Astrocyte (in vitro differentiated cells and primary cell): ENCODE data around the gene SMPDL3B.

ENCODE experiments used
- CTCF ChIP-seq: IDR thresholded peaks from 2 replicates; pipeline ENCODE4 v1.5.1; 2011; ENCODE audit warnings: low read depth, mild to moderate bottlenecking, inconsistent platforms, low read length, moderate library complexity; ENCODE audit not compliant: insufficient read depth
- EZH2 ChIP-seq: IDR thresholded peaks from 2 replicates; pipeline ENCODE4 v1.6.1; 2012; ENCODE audit warnings: mild to moderate bottlenecking, low read length, inconsistent platforms; ENCODE audit not compliant: insufficient read depth

DNA sequence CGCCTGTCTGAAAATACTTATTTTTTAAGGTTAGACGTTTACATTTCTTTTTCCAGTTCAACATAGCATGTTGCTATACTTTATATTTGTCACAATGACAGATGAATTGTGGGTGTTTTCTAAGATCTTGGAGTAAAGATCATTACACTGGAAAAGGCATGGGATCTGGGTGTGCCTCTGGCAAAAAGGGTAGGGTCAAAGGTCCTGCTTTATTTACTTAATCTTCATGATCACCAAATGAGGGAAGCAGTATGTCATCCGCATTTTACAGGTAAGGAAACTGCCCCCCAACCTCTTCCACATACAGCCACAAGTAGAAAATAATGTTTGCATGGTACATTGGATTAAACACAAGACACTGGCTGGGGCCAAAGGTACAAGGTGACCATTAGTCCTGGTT, 12.5 kb upstream of the SMPDL3B start:
- no peak for TF ChIP-seq CTCF
- TF ChIP-seq EZH2, result no peak
